SU-DHL-6 (cell line): ENCODE measurements around the gene PTPRJ.

Experiments
- H2AFZ ChIP-seq: fragments of 200-600 bp; sonication (generic); 2 replicates; pipeline ENCODE4 v1.6.1; 2014; ENCODE audit warnings: low read depth, mild to moderate bottlenecking, moderate library complexity, mixed read lengths, antibody characterized with exemption, low read length; ENCODE audit not compliant: severe bottlenecking
- H3F3A ChIP-seq: fragments of 200-600 bp; shearing (Covaris generic); 2 replicates; pipeline ENCODE4 v1.6.0; 2016; ENCODE audit warnings: antibody characterized with exemption, mild to moderate bottlenecking; ENCODE audit not compliant: insufficient read depth
- H3K27ac ChIP-seq: fragments of 200-600 bp; sonication (generic); 2 replicates; pipeline ENCODE4 v1.5.1; 2016; ENCODE audit warnings: low read depth, mild to moderate bottlenecking, low read length, moderate library complexity, mixed read lengths
- H3K27me3 ChIP-seq: fragments of 200-600 bp; sonication (generic), shearing (Covaris generic); 2 replicates; pipeline ENCODE4 v1.6.0; 2014; ENCODE audit warnings: mild to moderate bottlenecking, low read length
- H3K36me3 ChIP-seq: fragments of 200-600 bp; sonication (generic); 2 replicates; pipeline ENCODE4 v1.6.1; 2014; ENCODE audit warnings: mild to moderate bottlenecking, low read length, mixed read lengths
- H3K4me2 ChIP-seq: fragments of 300-600, 200-600 bp; shearing (Covaris generic), sonication (generic); 2 replicates; pipeline ENCODE4 v1.6.0; 2014; ENCODE audit warnings: low read length, low read depth, mild to moderate bottlenecking; ENCODE audit not compliant: poor library complexity, severe bottlenecking
- H3K4me3 ChIP-seq: fragments of 200-600 bp; sonication (generic); 2 replicates; pipeline ENCODE4 v1.5.1; 2014; ENCODE audit warnings: antibody characterized with exemption, low read length, mild to moderate bottlenecking, mixed read lengths; ENCODE audit not compliant: insufficient read depth, poor library complexity, severe bottlenecking
- H3K79me2 ChIP-seq: fragments of 200-600 bp; sonication (generic); 2 replicates; pipeline ENCODE4 v1.6.1; 2014; ENCODE audit warnings: mild to moderate bottlenecking, low read length, moderate library complexity; ENCODE audit not compliant: insufficient read depth
- H3K9ac ChIP-seq: fragments of 200-600 bp; sonication (generic); 2 replicates; pipeline ENCODE4 v1.7.0; 2014; ENCODE audit warnings: mild to moderate bottlenecking, low read length
- H3K9me2 ChIP-seq: fragments of 200-600 bp; sonication (generic); replicated peaks from 2 replicates; pipeline ENCODE4 v1.6.1; 2014; ENCODE audit warnings: low read length; ENCODE audit not compliant: insufficient read depth
- H3K9me3 ChIP-seq: fragments of 200-600 bp; sonication (generic); 2 replicates; pipeline ENCODE4 v1.6.1; 2014; ENCODE audit warnings: low read length, mixed read lengths; ENCODE audit not compliant: insufficient read depth
- H4K20me1 ChIP-seq: fragments of 200-600 bp; sonication (generic); 2 replicates; pipeline ENCODE4 v1.6.1; 2014; ENCODE audit warnings: low read depth, mild to moderate bottlenecking, antibody characterized with exemption, low read length, moderate library complexity, mixed read lengths
- CTCF ChIP-seq: fragments of 200-600 bp; sonication (generic); IDR thresholded peaks from one replicate; pipeline ENCODE4 v1.5.1; 2017; ENCODE audit warnings: antibody characterized with exemption, mild to moderate bottlenecking, low read length, moderate library complexity; ENCODE audit not compliant: insufficient read depth, poor library complexity, severe bottlenecking
- EZH2phosphoT487 ChIP-seq: fragments of 200-600 bp; sonication (generic), shearing (Covaris generic); conservative IDR thresholded peaks from 2 replicates; pipeline ENCODE4 v1.6.1; 2018; ENCODE audit warnings: mild to moderate bottlenecking, antibody characterized with exemption, low read length, moderate library complexity, mixed read lengths

Gene PTPRJ

GRCh38 chr11:47998345-47998732 lies 18.0 kb downstream of the PTPRJ start:
- Histone ChIP-seq H3K27me3 (no peaks in the 10 kb centered on the region), H3K9me2 (no peaks in the 10 kb centered on the region), H3F3A (no peaks in the 10 kb centered on the region), H3K27ac (no peak overlapping the region), H3K9me3 (no peaks in the 10 kb centered on the region), H3K79me2 (no peaks in the 10 kb centered on the region), H3K9ac (no peak overlapping the region), H3K4me3 (no peak overlapping the region), H3K36me3 (no peaks in the 10 kb centered on the region), H3K4me2 (no peak overlapping the region), H4K20me1 (no peaks in the 10 kb centered on the region), H2AFZ (no peak overlapping the region)
- no peak for TF ChIP-seq CTCF

GRCh38 chr11:47998733-47999359 lies 18.5 kb downstream of the PTPRJ start:
- no peak overlapping the region for H3K4me2 ChIP-seq
- H3K9ac ChIP-seq: no peak overlapping the region
- no peaks in the 10 kb centered on the region for H3K9me3 ChIP-seq
- H3K36me3 ChIP-seq: no peaks in the 10 kb centered on the region
- TF ChIP-seq CTCF: no peak
- no peak for TF ChIP-seq EZH2phosphoT487
- H2AFZ ChIP-seq: no peak overlapping the region
- no peak overlapping the region for H3K27ac ChIP-seq
- no peaks in the 10 kb centered on the region for H3F3A ChIP-seq
- H4K20me1 ChIP-seq: no peaks in the 10 kb centered on the region
- H3K4me3 ChIP-seq: no peak overlapping the region
- no peaks in the 10 kb centered on the region for H3K79me2 ChIP-seq
- H3K27me3 ChIP-seq: no peaks in the 10 kb centered on the region
- H3K9me2 ChIP-seq: no peaks in the 10 kb centered on the region

- Histone ChIP-seq H3K27ac (no peak overlapping the region), H3K27me3 (no peaks in the 10 kb centered on the region), H3K4me3 (no peak overlapping the region), H2AFZ (no peak overlapping the region), H3K4me2 (no peak overlapping the region), H3F3A (no peaks in the 10 kb centered on the region), H3K36me3 (no peaks in the 10 kb centered on the region), H3K79me2 (no peaks in the 10 kb centered on the region), H3K9me2 (no peaks in the 10 kb centered on the region), H4K20me1 (no peaks in the 10 kb centered on the region), H3K9me3 (no peaks in the 10 kb centered on the region), H3K9ac (no peak overlapping the region)
- TF ChIP-seq EZH2phosphoT487 (no peak), CTCF (no peak)
Observed at GRCh38 chr11:48000432-48000831, 20.1 kb downstream of the PTPRJ start.
